ENCODE data around the gene SYNM.

SYNM gene

DNA sequence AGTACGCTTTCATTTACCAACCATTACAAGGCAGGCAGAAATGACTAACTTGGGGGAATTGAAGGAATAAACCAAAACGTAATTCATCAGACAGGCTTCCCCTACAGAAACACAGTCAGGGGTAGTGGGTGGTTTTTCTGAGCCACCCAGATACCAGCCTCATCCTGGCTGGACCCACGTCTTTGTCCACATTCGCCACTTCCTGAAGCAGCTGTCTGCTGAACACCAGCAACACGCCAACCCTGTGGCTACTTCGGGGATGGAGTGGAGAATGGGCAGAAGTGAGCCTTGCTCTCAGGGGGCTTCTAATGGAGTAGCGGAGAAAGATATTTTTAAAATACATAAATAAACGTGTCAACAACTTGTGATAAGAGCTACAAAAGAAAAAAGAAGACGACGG, 40.1 kb downstream of the SYNM start:
- DNase-seq = no peak

DNA sequence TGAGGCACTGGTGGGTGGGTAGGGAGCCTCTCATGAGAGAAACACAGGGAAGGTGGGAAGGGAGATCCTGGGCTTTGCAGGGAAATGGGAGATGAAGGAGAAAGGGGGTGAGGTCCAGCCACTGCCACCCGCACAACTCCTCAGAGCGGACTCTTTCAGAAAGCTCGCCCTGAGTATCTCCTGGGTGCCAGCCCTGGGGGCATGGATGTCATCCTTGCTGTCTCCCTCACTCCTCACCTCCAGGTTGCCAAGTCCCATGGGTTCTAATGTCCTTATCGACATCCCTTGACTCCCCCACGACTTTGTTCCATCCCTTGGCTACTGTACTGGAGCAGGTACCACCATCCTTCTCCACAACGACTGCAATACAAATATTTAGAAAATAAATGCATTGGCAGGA, 40.9 kb downstream of the SYNM start:
- no peak for DNase-seq

DNA sequence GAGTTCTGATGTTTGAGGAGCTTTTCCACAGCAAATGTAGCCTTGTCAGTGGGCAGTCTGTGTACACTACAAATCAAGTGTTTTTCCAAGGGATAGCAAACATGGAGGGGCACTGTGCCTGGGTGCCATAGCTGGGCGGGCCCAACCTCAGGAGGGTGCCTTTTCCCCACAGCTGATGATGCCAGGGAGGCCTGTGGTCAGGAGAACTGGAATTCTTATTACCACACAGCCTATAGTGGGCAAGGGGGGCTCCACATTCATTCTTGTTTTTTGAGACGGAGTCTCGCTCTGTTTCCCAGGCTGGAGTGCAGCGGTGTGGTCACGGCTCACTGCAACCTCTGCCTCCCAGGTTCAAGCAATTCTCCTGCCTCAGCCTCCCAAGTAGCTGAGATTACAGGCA, 41.8 kb downstream of the SYNM start:
- DNase-seq = no peak

DNA sequence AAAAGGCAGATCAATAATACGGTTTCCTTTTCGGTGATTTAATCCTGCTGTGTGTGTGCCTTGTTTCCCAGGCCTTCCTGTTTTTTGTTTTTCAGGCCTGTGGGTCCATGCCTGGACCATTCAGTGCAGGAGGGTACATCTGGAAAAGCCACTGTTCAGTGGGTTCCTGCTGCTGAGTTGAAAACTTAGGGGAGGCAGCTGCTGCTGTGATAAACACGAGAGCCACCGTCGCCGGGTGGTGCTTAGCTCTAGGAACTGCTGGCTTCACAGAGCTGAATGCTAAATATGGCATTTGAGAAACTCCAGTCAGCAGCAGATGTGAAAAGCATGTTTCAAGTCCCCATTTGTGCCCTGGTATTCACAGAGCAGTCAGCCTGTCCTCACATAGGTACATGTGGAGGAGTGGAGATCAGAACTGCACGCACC, 44.0 kb downstream of the SYNM start:
- no peak for DNase-seq

DNA sequence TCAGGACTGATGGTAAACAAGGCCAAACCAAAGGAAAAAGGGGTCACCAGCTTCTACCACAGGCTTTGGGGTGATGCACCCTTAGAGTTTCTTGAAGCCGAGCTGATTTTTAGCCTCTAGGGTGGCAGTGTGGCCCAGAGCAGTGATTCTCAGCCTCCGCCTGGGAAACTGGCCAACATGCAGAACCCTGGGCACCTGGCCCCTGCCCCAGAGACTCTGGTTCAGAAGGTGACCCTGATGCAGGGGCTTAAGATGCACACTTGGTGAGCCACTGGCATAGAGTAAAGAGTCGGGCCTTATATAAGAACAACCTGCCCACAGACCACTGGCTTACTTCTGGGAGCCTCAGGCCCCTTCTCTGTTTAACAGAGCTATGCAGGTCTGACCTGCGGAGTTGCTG, 44.5 kb downstream of the SYNM start:
- DNase-seq = no peak

DNA sequence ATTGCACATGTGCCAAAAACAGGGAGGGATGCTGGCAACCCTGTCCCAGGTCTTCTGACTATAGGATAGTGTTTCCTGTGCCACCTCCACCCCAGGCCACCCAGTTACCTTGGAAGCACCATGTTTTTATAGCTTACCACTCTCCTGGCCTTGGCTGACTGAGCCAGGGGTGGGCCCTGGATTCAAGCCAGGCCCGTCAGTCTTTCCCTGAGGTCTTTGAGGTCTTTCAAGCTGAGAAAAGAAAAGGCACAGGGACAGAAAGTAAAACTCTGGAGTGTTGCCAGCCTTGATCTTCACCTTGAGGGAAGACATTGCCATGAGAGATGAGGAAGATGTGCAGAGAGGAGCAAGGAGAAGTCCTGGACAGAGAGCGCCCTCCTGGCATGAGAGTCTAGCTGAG, 46.3 kb downstream of the SYNM start:
- DNase-seq = no peak

DNA sequence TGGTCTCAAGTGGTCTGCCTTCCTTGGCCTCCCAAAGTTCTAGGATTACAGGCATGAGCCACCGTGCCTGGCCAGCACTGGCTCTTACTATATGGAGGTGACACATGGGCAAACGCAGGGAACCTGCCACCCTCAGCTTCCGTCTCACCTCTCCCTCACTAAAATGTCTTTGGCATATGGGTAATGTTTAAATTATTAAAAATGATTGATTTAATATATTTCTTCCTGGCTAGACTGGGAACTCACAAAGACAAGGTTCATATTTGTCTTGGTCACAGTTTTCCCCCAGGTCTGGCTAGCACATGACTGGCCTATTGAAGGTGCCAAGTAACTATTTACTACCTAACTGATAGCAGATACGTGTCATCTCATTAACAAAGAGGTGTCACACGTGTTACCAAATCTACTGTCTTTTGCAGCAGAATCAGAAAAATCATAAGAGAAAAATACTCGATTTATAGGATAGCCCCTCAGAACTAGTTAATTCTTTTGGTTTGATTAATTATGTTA, 48.2 kb downstream of the SYNM start:
- no peak for DNase-seq

DNA sequence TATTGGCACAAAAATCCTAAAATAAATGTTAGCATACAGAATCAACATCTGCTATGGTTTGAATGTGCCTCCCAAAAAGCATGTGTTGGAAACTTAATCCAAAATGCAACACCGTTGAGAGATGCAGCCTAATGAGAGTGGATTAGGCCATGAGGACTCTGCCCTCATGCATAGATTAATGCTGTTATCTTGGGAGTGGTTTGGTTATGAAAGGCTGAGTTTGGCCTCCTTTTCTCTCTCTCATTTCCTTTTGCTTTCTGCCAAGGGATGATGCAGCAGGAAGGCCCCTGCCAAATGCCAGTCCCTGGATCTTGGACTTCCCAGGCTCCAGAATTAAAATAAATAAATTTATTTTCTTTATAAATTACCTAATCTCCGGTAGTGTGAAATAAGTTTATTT, 49.4 kb downstream of the SYNM start:
- no peak for DNase-seq

DNA sequence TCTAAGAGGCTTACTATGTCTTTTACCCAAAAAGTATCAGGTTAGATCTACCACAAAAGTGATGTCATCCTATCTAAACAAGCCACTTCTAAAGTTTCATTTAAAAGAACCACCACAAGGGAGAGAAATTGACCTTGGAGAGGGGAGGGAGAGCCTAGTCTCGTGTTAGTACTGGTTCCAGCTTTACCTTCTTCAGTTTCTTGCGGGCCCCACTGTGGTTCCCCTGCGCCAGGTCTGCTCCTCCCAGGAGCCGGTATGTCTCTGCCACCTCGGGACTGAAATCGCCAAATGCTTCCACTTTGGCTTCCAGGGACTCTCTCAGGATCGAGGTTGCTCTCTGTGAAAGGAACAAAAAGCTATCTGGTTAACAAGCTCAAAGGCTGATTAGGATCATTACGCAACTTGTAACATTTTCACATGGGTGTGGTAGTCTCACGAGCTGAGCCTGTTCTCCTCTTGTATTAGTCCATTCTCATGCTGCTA, 51.1 kb downstream of the SYNM start:
- DNase-seq = no peak

DNA sequence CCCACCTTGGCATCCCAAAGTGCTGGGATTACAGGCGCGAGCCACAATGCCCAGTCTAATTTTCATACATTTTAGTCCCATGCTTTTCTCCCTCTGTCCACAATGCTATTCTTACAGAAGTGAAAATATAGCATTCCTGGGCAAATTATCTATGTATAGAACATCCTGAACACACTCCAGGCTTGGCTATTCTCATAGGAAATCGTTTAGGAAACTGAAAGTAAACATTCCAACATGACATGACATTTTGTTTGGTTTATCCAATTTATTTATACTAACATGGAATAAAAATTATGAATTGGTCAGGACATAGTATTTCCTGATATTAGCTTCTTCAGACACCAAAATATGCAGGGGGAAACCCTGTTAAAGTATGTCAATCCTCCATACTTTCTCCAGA, 52.6 kb downstream of the SYNM start:
- DNase-seq = no peak

DNA sequence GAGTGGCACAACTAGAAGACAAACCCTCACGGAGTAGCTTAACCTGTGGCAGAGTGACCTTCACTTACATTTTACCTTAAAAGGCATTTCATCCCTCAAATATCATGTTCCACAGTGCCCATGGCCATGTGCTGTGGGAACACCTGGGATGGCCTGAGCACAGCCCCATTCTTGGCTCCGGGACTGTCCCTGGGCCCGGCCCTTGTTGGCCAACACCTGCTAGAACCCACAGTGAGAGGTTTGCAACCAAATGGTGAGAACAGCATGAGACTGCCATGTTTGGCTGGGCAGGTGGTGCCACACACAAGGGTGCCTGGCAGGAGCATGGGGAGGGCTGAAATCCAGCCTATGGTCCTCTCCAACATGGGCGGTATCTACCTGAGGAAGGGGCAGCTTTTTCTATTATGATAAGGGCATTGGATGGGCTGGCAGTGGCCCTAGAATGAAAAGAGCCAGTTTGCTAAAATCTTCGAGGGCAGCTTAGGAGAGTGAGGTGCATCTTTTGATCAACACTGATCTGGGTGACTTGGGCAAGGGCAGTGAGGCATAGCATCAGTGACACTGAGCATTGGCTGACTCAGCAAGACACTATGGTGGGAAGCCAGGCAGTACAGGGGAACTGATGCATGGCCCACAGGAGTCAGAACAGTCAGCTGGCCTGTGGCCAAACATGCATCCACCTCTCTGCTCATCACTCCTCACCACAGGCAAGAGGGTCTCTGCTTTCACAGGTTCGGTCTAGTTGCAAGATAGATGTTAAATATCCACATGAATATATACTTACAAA, 53.9 kb downstream of the SYNM start:
- no peak for DNase-seq

DNA sequence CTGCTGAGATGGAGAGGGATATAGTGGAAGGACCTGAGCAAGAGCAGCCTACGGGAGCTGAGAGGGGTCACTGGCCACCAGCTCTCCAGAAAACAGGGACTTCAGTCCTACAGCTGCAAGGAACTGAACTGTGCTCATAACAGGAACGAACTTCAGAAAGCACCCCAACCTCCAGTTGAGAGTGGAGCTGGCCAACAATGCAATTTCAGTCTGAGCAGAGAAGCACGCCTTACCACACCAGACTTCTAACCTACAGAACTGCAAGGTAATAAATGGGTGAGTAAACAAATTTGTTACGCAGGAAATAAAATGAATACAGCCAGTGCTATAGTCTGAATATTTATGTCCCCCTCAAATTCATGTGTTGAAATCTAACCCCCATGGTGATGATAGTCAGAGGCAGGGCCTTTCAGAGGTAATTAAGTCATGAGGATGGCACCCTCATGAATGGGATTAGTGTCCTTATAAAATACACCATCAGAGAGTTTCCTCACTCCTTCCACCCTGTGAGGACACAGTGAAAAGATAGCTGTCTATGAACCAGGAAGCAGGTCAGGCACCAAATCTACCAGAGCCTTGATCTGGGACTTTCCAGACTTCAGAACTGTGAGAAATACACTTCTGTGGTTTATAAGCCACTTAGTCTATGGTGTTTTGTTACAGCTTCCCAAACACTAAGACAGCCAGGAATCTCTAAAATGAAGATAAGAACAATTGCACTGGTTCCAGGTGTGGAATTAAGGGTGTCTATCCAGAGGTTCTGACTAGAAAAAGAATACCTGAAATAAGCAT, 58.6 kb downstream of the SYNM start:
- DNase-seq = no peak

DNA sequence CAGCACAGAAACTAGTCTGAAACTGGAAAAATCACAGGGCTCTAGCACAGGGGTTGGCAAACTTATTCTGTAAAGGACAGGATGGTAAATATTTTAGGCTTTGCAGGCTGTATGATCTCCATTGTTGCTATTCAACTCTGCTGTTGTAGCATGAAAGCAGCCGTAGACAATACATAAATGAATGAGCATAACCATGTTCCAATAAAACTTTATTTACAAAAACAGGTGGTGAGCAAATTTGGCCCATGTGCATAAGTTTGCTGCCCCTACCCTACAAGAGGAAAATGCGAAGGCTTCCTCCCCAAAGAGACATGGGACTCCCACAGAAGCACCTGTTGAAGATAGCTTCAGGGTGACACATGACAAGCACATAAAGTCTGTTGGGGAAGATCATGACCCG, 59.2 kb downstream of the SYNM start:
- no peak for DNase-seq

DNA sequence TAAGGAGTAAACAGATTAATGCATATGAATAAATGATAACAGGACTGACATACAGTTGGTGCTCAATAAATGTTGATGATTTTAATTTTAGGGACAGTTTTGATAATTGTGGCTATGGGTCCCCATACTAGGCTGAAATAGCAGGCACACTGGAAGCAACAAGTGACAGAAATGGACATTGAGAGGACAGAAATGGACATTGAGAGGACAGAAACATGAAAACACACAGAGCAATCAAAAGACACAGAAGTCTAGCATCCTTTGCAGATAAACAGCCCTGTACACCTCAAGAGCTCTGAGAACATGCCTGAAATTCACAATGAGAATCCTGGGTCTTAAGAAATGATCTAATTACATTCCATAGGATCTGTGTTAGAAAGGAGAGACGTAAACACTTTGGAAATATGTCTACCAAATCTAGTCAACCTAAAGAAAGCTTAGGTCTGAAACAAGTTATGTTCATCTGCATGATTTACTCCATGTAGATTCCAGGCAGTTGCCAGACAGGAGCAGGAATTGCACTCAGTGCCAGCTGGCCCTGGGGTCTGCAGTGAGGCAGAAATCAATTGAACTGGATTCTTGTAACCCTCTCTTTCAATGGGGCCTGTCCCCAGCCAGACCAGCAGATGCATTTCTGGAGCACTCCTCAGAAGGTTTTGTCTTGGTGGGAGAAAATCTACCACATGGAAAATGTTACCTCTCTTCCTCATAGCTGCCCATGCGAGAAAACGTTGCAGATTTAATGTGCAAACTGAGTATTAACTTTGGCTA, 60.3 kb downstream of the SYNM start:
- no peak for DNase-seq

DNA sequence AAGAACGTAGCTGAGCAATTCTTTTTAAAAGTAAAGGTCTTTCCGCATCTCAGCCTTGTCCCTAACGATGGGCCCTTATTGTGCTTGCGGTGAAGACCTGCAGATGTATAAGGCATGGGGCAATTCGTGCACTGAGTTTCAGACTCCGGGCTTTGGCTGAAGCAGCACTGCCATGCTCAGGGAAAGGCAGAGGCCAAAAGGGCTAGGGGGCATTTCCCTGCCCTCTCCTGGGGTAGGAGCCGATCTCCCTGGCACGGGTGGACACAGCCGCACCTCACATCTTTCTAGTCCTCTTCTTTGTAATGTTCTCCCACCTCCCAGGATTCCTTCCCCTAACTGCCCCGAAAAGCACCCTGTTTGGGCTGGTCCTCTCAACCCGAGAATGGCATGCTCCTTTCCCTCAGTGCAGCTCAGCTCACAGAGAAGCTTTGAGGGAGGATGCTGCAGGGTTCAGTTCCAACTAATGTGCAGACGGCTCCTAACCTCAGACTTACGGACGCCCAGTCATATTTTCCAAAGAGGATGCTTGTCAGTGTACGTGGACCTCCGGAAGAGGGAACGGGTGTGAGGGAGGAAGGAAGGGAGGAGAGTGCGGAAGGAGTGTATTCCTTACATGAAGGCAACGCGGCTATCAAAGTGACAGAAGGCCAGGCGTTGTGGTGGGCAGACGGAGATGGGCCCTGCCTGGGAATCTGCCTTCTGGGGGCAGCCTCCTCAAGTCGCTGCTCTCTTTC, 61.2 kb downstream of the SYNM start:
- DNase-seq = no peak

DNA sequence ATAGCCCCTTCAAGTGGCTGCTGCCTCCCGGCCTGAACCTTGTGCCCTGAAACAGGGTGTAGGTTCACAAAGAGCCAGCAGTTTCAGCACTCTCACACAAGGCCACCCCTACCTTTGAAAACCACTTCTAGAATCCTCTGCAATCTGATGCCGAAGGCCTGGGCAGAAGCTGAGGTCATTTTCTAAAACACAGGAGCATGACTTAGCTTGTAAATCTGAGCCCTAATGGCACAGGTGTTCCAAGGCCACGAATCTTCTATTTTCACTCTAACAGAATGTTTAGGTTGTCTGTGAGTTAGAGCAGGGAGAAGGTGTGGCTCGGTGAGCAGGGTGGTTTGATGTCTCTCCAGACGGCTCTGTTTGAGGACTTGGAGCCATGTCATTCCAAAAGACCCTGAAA, 62.3 kb downstream of the SYNM start:
- no peak for DNase-seq

DNA sequence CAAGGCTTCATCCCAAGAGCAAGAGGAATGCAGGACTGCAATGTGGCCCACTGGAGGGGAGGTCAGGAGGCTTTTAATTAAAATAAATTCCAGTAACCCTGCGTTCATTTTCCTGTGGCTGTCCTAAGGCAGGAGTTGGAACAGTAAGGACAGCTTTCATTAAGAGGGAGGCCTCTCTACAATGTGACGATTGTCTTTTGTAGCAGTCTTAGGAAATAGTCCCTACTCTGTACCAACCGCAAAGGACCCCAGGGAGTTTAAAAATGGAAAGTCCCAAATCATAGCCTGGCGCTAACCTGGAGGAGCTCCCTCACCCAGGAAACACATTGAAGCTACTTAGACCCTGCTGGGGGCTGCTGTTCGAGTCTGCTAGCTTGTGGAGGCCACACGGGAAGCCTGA, 62.8 kb downstream of the SYNM start:
- no peak for DNase-seq

DNA sequence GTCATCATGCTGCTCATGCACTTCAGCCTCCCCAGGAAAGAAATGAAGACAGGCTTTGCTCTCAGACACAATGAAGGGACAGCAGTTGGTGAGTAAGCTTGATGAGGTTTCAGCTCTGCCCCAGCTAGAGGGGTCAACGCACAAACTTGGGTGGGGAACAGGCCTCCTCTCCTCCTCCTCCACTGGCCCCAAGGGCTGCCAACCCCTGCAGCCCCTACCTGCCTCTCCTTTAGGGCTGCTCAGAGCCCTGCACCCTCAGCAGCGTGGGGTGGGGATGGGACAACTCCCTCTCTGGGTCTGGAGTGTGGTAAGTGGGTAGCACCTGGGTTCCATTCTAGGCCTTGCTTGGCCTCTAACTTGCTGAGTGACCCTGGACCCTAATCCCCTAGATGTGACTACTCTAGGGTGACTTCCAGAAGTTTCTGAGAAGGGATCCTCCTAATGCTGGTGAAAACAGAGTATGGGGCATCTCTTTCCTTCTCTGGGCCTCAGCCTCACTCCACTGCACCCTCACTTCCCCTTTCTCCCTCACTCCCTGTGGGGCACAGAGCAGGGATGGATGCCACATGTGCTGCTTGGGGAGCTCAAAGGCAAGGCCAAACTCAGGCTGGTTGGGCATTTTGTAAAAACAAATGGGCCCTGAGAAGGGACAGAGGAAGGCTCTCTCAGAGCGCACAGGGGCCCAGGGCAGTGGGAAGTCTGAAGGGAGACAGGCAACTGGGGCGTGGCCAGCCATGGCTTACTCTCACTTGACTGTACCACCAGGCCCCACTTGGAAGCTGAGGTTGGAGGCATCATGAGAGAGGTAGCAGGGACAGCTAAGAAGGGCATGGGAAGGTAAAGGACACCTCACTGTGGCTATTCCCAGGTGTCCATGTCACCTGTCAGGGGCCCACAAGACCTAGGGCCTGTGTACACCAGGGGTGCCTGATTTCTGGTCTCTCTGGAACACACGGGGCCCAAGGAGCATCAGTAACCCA, 64.0 kb downstream of the SYNM start:
- DNase-seq = no peak

DNA sequence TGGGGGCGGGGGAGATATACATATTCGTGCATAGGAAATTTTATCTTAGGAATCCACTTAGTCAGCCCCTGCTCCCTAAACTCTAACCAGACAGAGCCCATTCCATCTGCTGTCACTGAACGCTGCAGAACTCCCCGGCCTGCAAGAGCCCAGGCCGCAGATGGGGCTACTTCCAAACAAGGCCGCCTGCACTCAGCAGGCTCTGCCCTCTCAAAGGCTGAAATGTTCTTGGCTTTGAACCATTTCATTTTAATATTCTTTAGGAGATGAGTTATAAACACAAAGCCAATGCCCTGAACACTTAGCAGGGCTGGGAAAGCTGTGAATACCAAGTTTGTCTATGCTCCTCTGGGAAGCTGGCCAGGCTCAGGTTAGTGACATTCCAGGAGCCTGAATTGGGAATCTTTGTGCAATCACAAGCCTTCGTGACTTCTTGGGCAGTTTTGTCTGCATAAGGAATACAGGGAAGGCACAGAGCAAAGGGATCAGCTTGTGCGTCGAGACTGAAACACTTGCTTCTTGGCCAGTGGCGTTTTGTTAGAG, 65.0 kb downstream of the SYNM start:
- DNase-seq = no peak

DNA sequence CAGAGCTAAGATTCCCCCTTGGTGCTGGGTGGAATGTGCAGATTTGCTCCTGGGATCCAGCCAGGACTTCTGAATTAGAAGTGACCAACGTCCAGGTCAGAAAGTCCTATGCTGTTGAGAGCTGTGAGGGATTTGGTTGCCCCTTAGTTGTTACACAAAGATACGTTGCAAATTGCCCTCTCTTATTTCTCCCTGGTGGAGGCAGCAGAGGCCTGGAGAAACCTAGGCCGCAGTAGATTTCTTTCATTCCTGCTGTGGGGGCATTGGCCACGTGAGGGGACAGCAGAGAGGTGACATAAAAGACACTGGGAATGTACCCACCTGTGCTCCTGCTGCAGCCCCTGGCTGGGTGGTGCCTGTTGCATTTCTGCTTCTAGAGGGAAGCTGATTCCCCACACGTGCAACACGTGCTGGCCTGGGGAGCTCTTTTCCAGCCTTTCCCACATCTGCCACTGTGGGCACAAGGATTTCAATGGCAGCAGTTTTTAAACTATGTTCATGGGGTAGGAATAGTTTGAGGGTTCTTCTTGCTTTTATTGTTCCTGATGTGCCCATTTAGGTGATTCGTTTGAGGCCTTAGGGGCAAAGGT, 65.7 kb downstream of the SYNM start:
- DNase-seq = no peak

DNA sequence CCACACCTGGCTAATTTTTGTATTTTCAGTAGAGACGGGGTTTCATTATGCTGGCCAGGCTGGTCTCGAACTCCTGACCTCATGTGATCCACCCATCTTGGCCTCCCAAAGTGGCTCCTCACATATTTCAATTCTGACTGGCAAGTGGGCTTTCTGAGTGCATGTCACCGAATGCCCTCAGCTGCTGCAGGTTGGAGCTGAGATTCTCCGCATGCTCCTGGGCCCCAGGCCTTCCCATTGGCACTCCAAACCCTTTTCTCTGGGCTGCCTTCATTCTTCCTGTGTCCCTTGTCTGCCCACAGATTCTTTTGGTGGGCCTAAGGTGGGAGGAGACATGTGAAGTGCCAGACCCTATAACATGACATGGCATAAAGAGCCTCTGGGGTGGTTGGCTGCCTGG, 67.3 kb downstream of the SYNM start:
- no peak for DNase-seq
